Measurements from ENCODE around the gene HECW1. TPM values are rescaled to one million over a fixed set of nuclear protein-coding genes. Genes with fewer than 3 reads are reported as not detected.

HECW1 gene
- total RNA-seq, 4 donors from 2014 or later: 0.06 to 0.99 (median 0.27) TPM

DNA sequence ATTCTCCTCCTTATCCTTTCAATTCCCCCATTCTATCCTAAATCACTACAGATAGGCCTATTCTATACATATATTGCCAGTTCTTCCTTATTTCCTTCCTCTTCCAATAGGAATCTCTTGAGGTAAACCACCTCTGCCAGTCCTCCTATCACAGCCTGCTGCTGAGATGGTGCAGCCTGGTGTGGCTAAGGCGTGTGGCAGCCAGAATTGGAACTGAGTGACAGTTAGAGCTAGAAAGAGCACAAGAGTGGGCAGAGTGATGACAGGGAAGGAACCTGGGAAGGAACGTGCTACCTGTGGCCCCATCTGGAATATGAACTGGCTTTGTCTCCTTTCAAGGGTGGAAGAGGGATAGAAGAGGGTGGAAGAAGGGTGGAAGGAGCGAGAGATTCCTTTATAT, 187.7 kb downstream of the HECW1 start:
- intact Hi-C loops (cut with DNase I): no loop called here
- TF ChIP-seq EP300 (IDR thresholded peaks at IDR 0.05): no peak
- TF ChIP-seq, protein P1, sequence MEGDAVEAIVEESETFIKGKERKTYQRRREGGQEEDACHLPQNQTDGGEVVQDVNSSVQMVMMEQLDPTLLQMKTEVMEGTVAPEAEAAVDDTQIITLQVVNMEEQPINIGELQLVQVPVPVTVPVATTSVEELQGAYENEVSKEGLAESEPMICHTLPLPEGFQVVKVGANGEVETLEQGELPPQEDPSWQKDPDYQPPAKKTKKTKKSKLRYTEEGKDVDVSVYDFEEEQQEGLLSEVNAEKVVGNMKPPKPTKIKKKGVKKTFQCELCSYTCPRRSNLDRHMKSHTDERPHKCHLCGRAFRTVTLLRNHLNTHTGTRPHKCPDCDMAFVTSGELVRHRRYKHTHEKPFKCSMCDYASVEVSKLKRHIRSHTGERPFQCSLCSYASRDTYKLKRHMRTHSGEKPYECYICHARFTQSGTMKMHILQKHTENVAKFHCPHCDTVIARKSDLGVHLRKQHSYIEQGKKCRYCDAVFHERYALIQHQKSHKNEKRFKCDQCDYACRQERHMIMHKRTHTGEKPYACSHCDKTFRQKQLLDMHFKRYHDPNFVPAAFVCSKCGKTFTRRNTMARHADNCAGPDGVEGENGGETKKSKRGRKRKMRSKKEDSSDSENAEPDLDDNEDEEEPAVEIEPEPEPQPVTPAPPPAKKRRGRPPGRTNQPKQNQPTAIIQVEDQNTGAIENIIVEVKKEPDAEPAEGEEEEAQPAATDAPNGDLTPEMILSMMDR (IDR thresholded peaks at IDR 0.05): no peak
- no peak for TF ChIP-seq POLR2AphosphoS5 (IDR thresholded peaks at IDR 0.05)
- TF ChIP-seq POLR2A (IDR thresholded peaks at IDR 0.05; ENCODE audit: low read depth): no peak
- Histone ChIP-seq H3K4me1 (no peaks in the 10 kb centered on the region), H3K9me3 (no peaks in the 10 kb centered on the region), H3K27me3 (peaks cover 0 to 21% (median 0%) of the 10 kb centered on the region in 4 donors), H3K36me3 (no peaks in the 10 kb centered on the region), H3K27ac (replicated peaks in 1 of 4) (no peak overlapping the region), H3K4me3 (no peak overlapping the region)
- no peak for DNase-seq (ENCODE audit: extremely low spot score)
- WGBS: 83% methylated on average over 3 of the region's 3 CpGs

DNA sequence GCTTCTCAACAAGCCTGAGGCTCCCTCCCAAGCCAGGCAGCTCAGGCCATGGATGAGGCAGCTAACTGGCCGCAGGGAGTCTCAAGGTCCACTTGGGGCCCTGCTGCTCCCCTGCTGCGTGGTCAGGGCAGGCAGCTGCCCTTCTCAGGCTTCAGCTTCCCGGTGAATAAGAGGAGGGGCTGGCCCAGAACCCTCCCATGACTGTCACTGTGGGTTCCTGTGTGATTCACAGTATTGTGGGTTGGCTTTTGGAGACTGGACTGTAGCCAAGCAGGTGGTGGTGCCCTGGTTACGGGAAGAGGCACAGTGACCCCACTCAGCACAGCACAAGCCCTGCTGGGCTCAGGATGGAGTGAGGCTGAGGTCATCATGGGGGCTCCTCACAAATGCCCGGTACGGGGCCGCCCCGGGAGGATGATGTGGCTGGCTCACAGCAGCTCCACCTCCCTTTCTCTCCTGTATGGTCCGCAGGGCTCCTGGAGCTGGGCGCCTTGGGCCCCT, 189.8 kb downstream of the HECW1 start:
- WGBS: 31% methylated on average over 4 of the region's 10 CpGs
- intact Hi-C loops (cut with DNase I): no loop called here
- Histone ChIP-seq H3K4me1 (no peaks in the 10 kb centered on the region), H3K36me3 (no peaks in the 10 kb centered on the region), H3K9me3 (no peaks in the 10 kb centered on the region), H3K27me3 (peaks cover 0 to 21% (median 0%) of the 10 kb centered on the region in 4 donors), H3K4me3 (no peak overlapping the region), H3K27ac (replicated peaks in 1 of 4) (no peak overlapping the region)
- no peak for DNase-seq (ENCODE audit: extremely low spot score)
- TF ChIP-seq POLR2AphosphoS5 (IDR thresholded peaks at IDR 0.05) (no peak), POLR2A (IDR thresholded peaks at IDR 0.05; ENCODE audit: low read depth) (no peak), EP300 (IDR thresholded peaks at IDR 0.05) (no peak)
- TF ChIP-seq, protein P1 (IDR thresholded peaks at IDR 0.05): no peak

DNA sequence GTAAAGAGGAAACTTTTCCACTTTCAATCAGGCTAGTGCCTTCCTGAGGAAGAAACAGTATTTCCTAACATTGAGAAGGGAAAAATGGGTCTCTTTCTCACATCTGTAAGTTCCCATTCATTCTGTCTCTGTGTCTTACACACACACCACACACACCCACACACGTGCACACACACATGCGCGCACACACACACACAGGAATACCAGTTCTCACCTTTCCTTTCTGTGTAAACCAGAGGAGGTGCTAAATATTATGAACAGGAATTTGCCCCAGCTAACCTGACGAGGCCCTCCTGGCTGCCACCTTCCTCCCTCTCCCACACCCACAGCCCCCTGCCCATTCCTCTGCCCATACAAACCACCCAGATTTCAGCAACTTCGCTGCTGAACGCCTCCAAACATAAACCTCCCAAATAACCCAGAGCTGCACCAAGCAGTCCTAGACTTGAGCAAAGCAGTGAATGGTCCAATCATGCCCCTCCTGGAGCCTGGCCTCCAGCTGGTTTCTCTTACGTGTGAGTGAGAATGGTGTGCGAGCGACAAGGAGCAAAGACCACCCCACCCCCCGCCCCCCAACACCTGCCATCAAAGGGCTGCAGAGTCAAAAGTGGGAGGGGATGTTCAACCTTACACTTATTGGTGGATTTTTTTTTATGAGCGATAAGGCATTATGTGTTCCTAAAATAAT, 190.5 kb downstream of the HECW1 start:
- 70% methylated on average over 11 of the region's 11 CpGs for WGBS
- no peaks in the 10 kb centered on the region for H3K4me1 ChIP-seq
- TF ChIP-seq EP300 (IDR thresholded peaks at IDR 0.05) (no peak), POLR2A (IDR thresholded peaks at IDR 0.05; ENCODE audit: low read depth) (no peak), POLR2AphosphoS5 (IDR thresholded peaks at IDR 0.05) (no peak)
- TF ChIP-seq, protein P1 (IDR thresholded peaks at IDR 0.05): no peak
- H3K9me3 ChIP-seq: no peaks in the 10 kb centered on the region
- no peak overlapping the region for H3K27ac ChIP-seq (replicated peaks in 1 of 4)
- H3K27me3 ChIP-seq: peaks cover 0 to 21% (median 0%) of the 10 kb centered on the region in 4 donors
- H3K36me3 ChIP-seq: no peaks in the 10 kb centered on the region
- H3K4me3 ChIP-seq: no peak overlapping the region
- intact Hi-C loops (cut with DNase I): no loop called here
- no peak for DNase-seq (ENCODE audit: extremely low spot score)

DNA sequence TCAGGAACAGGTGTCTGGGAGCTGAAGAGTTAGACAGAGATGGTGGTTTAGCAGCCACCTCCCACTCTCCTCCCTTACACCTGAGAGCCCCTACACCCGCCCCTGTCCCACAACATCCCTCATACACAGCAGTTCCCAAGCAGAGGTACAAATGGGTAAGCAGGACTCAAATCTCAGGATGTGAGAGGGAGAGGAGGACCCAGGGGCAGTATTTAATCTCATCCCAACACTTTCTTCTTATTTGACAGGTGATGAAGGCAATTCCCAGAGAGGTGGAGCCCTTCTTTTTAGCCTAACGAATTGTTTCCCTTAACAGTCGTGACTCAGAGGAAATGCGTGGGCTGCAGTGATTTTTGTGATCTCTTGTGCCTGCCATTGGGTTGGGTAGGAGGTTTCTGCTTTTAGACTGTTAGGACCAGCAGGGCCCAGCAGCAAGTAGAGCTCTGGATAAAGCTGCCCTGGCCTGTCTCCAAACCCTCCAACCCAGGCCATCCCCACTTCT, 191.3 kb downstream of the HECW1 start:
- Histone ChIP-seq H3K4me1 (no peaks in the 10 kb centered on the region), H3K4me3 (no peak overlapping the region), H3K27me3 (peaks cover 0 to 21% (median 0%) of the 10 kb centered on the region in 4 donors), H3K36me3 (no peaks in the 10 kb centered on the region), H3K9me3 (no peaks in the 10 kb centered on the region), H3K27ac (replicated peaks in 1 of 4) (no peak overlapping the region)
- no peak for DNase-seq (ENCODE audit: extremely low spot score)
- WGBS: 38% methylated on average over 4 of the region's 4 CpGs
- intact Hi-C loops (cut with DNase I): no loop called here
- TF ChIP-seq, protein P1 (IDR thresholded peaks at IDR 0.05): no peak
- TF ChIP-seq POLR2A (IDR thresholded peaks at IDR 0.05; ENCODE audit: low read depth) (no peak), EP300 (IDR thresholded peaks at IDR 0.05) (no peak), POLR2AphosphoS5 (IDR thresholded peaks at IDR 0.05) (no peak)

Data from esophagus muscularis mucosa (tissue), 4 donors.